Activated naive CD4-positive, alpha-beta T cell treated with anti-CD3 and anti-CD28 coated beads, Interleukin-2, amount 10 ng/mL, durations not matched to agents 7 days and 5 days (primary cell): Measurements from ENCODE around the gene TM7SF3.
A peak's percentile ranks its signal among the peaks of the same experiment; 100 is the strongest.
"Not testable (repeated sequence)": the region's sequence is repeated elsewhere in the genome, so short reads cannot be mapped to it uniquely, and the experiment has no call there.

Experiments used
- CTCF ChIA-PET: fragments of 350-600 bp; sonication (Branson Sonifier 250); formaldehyde crosslinking; loops from one replicate; lab custom pipeline; 2021; ENCODE audit warnings: antibody characterized with exemption; lab: Charles Lee
- DNase-seq: peaks from one replicate; pipeline ENCODE4 v3.0.0-alpha.2; 2020
- H3K27ac Mint-ChIP-seq: one replicate; pipeline ENCODE4 v1.8.0; 2021; ENCODE audit warnings: mild to moderate bottlenecking, moderate library complexity, mixed read lengths
- H3K27me3 Mint-ChIP-seq: one replicate; pipeline ENCODE4 v1.8.0; 2021; ENCODE audit warnings: mild to moderate bottlenecking, mixed read lengths
- H3K36me3 Mint-ChIP-seq: one replicate; pipeline ENCODE4 v1.8.0; 2021; ENCODE audit warnings: mixed read lengths
- H3K4me1 Mint-ChIP-seq: one replicate; pipeline ENCODE4 v1.8.0; 2021; ENCODE audit warnings: mixed read lengths
- H3K4me3 Mint-ChIP-seq: one replicate; pipeline ENCODE4 v1.8.0; 2021; ENCODE audit warnings: mild to moderate bottlenecking, moderate library complexity, mixed read lengths
- H3K9me3 Mint-ChIP-seq: one replicate; pipeline ENCODE4 v1.8.0; 2021; ENCODE audit warnings: mixed read lengths

TM7SF3 gene

DNA sequence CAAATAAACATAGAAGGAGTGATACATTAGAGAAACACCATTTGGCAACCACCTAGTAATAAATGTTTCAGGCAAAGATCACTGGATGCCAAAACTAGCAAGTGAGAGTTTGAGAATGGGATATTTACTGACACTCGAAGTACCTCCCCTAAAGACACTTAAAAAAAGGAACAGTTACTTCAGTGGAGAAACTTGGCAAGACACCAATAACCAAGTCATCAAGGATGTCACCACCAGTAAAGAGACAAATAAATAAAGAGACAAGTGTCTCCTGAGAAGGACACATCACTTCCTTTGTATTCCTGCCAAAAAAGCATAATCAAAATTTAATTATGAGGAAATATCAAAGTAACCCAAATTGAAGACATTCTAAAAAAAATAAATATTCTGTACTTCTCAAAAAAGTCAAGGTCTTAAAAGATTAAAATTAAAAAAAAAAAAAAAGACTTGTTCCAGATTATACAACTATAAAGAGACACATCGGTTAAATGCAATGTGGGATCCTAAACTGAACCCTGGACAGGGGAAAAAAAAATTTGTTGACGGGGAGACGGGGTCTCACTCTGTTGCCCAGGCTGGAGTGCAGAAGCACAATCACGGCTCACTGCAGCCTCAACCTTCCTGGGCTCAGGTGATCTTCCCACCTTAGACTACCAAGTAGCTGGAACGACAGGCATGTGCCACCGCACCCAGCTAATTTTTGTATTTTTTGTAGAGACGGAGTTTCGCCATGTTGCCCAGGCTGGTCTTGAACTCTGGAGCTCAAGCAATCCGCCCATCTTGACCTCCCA is 26.4 kb downstream of the TM7SF3 start:
- no peaks in the 10 kb centered on the region for H3K9me3 Mint-ChIP-seq
- no peaks in the 10 kb centered on the region for H3K4me1 Mint-ChIP-seq
- no peak for DNase-seq
- no peaks in the 10 kb centered on the region for H3K27me3 Mint-ChIP-seq
- peaks cover 43% of the 10 kb centered on the region for H3K36me3 Mint-ChIP-seq
- CTCF ChIA-PET: no interaction called here
- H3K27ac Mint-ChIP-seq: no peak overlapping the region
- no peak overlapping the region for H3K4me3 Mint-ChIP-seq

DNA sequence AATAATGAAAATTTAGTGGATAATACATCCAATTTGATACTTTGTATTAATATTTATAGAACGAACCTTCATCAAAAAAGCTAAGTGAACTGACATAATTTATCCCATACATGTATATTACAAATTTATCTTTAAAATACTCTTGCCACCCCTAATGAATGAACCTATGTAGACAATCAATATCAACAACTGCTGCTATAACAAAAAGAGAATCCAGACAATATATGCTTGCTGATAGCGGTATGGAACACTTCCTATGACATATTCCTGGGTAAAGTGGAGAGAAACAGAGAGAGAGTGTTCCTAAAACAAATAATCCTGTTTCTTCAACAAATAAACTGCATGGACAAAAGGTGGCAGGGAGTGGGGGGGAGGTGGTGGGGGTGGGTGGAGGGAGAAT is 31.3 kb downstream of the TM7SF3 start:
- Mint-ChIP-seq H3K4me1 (no peaks in the 10 kb centered on the region), H3K4me3 (no peak overlapping the region), H3K27me3 (no peaks in the 10 kb centered on the region), H3K27ac (no peak overlapping the region), H3K9me3 (no peaks in the 10 kb centered on the region), H3K36me3 (peaks cover 54% of the 10 kb centered on the region)
- DNase-seq: no peak
- CTCF ChIA-PET: interaction anchor here (1.2 kb wide), 1 partner anchor 19 kb away, joined by 3 read pairs; no protein-coding TSS in a partner anchor

DNA sequence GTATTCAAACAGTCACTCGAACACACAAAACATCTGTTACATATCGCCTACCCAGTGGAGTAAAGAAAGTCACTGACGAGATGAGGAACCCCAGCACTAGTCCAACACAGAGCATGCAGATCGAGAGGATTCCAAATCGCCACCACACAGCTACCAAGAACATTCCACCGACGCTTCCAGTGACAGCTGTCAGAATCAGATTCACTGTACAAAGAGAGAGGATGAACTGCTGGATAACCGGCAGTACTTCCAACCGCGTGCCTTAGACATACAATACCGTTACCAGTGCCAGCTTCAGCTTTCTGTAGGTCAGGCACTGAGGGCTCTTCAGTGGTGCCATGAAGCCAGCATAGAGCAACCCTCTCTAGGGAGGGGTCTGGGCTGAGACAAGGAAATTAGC is 34.5 kb downstream of the TM7SF3 start:
- CTCF ChIA-PET: no interaction called here
- Mint-ChIP-seq H3K27me3 (no peaks in the 10 kb centered on the region), H3K4me1 (peaks cover 12% of the 10 kb centered on the region), H3K36me3 (peaks cover 56% of the 10 kb centered on the region), H3K9me3 (no peaks in the 10 kb centered on the region), H3K4me3 (no peak overlapping the region), H3K27ac (no peak overlapping the region)
- DNase-seq: no peak

DNA sequence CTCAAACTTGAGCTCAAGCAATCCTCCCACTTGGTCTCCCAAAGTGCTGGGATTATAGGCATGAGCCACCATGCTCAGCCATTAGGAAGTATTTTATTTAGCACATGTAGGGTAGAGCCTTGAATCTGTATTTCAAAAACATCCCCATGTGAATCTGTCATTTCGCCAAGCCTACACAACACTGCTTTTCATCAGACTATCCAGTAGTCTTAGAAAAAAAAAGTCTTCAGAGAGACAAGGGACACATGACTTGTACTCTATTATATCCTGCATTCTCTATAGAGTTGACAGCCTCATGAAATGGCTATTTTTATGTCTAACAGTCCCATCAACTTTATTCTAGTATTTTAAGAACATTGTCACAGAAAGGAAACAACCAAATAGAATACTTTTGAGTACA is 35.4 kb downstream of the TM7SF3 start:
- Mint-ChIP-seq H3K9me3 (no peaks in the 10 kb centered on the region), H3K27ac (no peak overlapping the region), H3K27me3 (no peaks in the 10 kb centered on the region), H3K4me3 (no peak overlapping the region), H3K36me3 (peaks cover 56% of the 10 kb centered on the region), H3K4me1 (peaks cover 12% of the 10 kb centered on the region)
- CTCF ChIA-PET: no interaction called here
- no peak for DNase-seq

DNA sequence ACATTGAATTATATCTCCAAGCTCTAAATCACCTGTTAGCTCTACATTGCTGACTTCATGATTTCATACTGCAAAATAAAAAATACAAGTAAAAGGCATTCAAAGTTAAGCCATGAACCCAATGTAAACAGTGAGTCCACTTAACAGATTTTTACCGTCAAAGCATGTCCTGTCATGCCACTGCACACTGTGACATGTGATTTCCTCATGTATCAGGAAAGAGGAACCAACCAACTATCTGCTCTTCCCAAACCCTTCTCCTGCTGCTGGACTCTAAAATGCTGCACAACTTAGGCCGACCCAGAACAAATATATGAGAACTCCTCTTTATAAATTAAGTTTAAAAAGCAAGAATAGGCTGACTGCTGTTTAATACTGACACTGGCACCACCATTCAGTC is 37.5 kb downstream of the TM7SF3 start:
- no peak overlapping the region for H3K4me3 Mint-ChIP-seq
- H3K4me1 Mint-ChIP-seq: peaks cover 17% of the 10 kb centered on the region
- H3K27me3 Mint-ChIP-seq: no peaks in the 10 kb centered on the region
- CTCF ChIA-PET: interaction anchor here (0.7 to 1.4 kb wide), 2 partner anchors 35 to 36 kb away, joined by 3 read pairs; no protein-coding TSS in a partner anchor
- no peak overlapping the region for H3K27ac Mint-ChIP-seq
- DNase-seq: no peak
- no peaks in the 10 kb centered on the region for H3K9me3 Mint-ChIP-seq
- H3K36me3 Mint-ChIP-seq: peaks cover 54% of the 10 kb centered on the region

DNA sequence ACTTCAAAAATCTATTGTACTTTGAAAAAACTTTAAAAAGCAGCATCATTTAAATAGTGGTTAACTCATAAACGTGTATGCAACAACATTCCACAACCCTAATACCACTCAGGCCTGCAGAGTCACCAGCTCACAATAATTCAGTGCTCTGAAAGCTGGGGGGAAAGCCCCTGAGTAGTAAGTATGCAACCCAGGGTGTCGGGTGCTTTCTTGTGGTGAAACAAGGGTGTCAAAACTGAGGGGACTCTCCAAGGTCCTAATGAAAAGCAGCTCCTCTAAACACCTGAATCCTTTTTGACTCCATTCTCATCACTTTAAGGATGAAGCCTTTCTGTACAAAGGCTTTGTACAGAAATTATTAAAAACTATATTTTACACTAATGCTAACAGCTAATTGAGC is 42.2 kb downstream of the TM7SF3 start:
- CTCF ChIA-PET: interaction anchor here (0.9 kb wide), 1 partner anchor 9 kb away, joined by 5 read pairs; no protein-coding TSS in a partner anchor
- H3K4me3 Mint-ChIP-seq: no peak overlapping the region
- H3K27ac Mint-ChIP-seq: peak overlapping the region; percentile 19
- H3K27me3 Mint-ChIP-seq: no peaks in the 10 kb centered on the region
- H3K9me3 Mint-ChIP-seq: no peaks in the 10 kb centered on the region
- peaks cover 20% of the 10 kb centered on the region for H3K4me1 Mint-ChIP-seq
- DNase-seq: peak; percentile 53
- peaks cover 56% of the 10 kb centered on the region for H3K36me3 Mint-ChIP-seq

DNA sequence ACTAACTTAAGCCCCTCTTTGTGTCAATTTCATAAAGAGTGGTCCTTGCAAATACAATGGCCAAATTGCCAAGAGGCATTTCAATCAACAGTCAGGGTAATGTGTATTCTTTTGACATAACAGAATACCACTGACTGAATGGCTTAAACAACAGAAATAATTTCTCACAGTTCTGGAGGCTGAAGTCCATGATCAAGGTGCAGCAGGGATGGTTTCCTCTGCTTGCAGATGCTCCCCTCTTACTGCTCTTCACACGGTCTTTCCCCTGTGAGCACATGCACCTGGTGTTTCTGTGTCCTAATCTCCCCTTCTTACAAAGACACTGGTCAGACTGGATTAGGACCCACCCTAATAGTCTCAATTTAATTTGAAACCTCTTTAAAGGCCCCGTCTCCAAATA is 44.0 kb downstream of the TM7SF3 start:
- no peak overlapping the region for H3K27ac Mint-ChIP-seq
- H3K9me3 Mint-ChIP-seq: no peaks in the 10 kb centered on the region
- no peak overlapping the region for H3K4me3 Mint-ChIP-seq
- no peak for DNase-seq
- H3K4me1 Mint-ChIP-seq: peaks cover 9% of the 10 kb centered on the region
- H3K27me3 Mint-ChIP-seq: no peaks in the 10 kb centered on the region
- CTCF ChIA-PET: no interaction called here
- peaks cover 49% of the 10 kb centered on the region for H3K36me3 Mint-ChIP-seq

DNA sequence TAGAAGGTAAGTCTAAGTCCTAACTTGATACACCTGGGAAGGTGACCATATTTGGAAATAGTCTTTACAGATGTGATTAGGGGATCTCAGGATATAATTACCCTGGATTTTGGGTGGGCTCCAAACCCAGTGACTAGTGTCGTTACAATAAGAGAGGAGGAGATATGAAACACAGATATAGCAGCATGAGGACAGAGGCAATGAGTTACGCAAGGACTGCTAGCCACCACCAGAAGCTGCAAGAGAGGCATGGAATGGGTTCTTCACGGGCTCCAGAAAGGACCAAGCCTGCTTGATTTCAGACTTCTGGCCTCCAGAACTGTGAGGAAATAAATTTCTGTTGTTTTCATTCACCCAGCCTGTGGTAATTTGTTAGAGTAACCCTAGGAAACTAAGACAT is 47.3 kb downstream of the TM7SF3 start:
- no peak for DNase-seq
- Mint-ChIP-seq H3K9me3 (no peaks in the 10 kb centered on the region), H3K36me3 (peaks cover 48% of the 10 kb centered on the region), H3K27me3 (no peaks in the 10 kb centered on the region), H3K4me1 (peaks cover 5% of the 10 kb centered on the region), H3K4me3 (no peak overlapping the region), H3K27ac (no peak overlapping the region)
- CTCF ChIA-PET: interaction anchor here (0.6 kb wide), 1 partner anchor 25 kb away, joined by 3 read pairs; no protein-coding TSS in a partner anchor

DNA sequence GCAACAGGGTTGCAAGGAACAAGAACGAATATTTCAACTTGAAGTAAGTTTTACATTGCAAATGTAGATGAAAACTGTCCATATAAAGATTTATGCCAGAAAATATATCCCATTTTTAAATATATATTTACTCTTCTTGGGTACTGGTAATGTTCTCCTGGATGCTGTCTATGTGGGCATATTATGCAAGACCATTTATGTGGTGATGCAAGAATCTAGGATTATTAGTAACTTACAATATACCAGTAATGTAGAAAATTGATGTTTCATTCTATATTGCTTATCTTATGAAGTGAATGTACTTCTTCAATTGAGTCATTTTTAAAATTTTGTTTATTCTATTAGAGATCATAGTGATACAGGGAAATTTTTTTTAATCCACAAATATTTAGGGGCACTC is 50.8 kb downstream of the TM7SF3 start:
- H3K4me3 Mint-ChIP-seq: no peak overlapping the region
- peaks cover 55% of the 10 kb centered on the region for H3K36me3 Mint-ChIP-seq
- CTCF ChIA-PET: no interaction called here
- no peak overlapping the region for H3K27ac Mint-ChIP-seq
- peaks cover 2% of the 10 kb centered on the region for H3K4me1 Mint-ChIP-seq
- no peaks in the 10 kb centered on the region for H3K9me3 Mint-ChIP-seq
- DNase-seq: no peak
- no peaks in the 10 kb centered on the region for H3K27me3 Mint-ChIP-seq

DNA sequence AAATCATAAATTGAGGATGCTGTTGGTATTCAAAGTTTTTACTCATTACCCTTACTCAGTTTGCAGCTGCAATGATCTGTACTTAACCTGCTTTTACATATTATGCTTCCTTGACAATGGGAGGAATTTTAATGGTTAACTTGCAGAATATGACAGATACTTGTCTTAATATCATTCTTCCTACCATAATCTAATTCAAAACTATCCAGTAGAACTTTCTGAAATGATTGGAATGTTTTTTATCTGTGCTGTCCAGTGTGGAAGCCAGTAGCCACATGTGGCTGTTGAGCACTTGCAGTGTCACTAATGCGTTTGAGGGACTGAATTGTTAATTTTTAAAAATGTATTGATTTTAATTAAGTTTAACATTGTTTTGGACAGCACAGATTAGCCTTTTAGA is 52.4 kb downstream of the TM7SF3 start:
- Mint-ChIP-seq H3K27me3 (no peaks in the 10 kb centered on the region), H3K4me3 (no peak overlapping the region), H3K4me1 (peaks cover 2% of the 10 kb centered on the region), H3K9me3 (no peaks in the 10 kb centered on the region), H3K36me3 (peaks cover 55% of the 10 kb centered on the region), H3K27ac (no peak overlapping the region)
- no peak for DNase-seq
- CTCF ChIA-PET: no interaction called here

DNA sequence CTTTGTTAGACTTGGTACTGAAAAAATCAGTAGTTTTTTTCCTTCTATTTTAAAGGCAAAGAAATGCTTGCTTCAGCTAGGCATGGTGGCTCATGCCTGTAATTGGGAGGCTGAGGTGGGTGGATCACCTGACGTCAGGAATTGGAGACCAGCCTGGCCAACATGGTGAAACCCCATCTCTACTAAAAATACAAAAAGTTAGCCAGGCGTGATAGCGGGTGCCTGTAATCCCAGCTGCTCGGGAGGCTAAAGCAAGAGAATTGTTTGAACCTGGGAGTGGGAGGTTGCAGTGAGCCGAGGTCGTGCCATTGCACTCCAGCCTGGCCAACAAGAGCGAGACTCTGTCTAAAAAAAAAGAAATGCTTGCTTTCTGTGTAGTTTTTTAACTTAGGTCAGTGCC is 52.8 kb downstream of the TM7SF3 start:
- H3K36me3 Mint-ChIP-seq: peaks cover 57% of the 10 kb centered on the region
- H3K27ac Mint-ChIP-seq, H3K9me3 Mint-ChIP-seq, H3K4me3 Mint-ChIP-seq, H3K27me3 Mint-ChIP-seq, H3K4me1 Mint-ChIP-seq, DNase-seq: not testable (repeated sequence)
- CTCF ChIA-PET: interaction anchor here (0.6 kb wide), 1 partner anchor 107 kb away, joined by 3 read pairs; no protein-coding TSS in a partner anchor

DNA sequence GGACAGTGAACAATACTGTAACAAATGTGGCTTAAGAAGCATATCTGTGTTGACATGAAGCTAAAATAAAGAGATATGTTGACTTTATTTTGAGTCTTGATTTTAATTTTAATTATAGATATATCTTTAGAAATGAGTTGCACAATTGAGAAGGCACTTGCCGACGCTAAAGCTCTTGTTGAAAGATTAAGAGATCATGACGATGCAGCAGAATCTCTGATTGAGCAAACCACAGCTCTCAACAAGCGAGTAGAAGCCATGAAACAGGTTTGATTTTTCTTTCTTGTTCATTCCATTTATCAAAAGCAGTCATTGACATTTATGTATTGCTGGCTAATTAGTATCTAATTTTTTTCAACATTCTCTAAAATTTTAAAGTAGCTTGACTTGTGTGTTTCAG is 60.2 kb downstream of the TM7SF3 start:
- no peaks in the 10 kb centered on the region for H3K9me3 Mint-ChIP-seq
- no peak overlapping the region for H3K4me3 Mint-ChIP-seq
- H3K36me3 Mint-ChIP-seq: peaks cover 44% of the 10 kb centered on the region
- H3K4me1 Mint-ChIP-seq: peaks cover 33% of the 10 kb centered on the region
- no peak for DNase-seq
- CTCF ChIA-PET: no interaction called here
- no peak overlapping the region for H3K27ac Mint-ChIP-seq
- H3K27me3 Mint-ChIP-seq: no peaks in the 10 kb centered on the region

DNA sequence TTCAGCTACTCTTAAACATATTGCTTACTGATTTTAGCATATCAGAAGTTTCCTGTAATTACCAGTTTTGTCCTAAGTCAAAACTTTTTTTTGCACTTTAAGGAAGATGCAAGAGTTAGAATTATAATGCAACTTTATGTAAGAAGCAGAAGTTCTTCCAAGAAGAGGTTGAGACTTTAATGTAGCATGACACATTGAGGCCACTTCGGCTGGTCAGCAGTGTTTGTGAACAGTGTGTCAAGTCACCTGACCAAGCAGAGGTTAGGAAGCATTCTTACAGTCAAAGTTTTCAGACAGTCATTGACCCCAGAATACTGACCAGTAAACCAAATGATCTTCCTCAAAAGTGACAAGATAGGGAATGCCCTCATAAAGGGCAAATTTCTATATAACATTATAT is 60.7 kb downstream of the TM7SF3 start:
- no peak overlapping the region for H3K4me3 Mint-ChIP-seq
- CTCF ChIA-PET: no interaction called here
- DNase-seq: no peak
- H3K9me3 Mint-ChIP-seq: peaks cover 2% of the 10 kb centered on the region
- peaks cover 33% of the 10 kb centered on the region for H3K4me1 Mint-ChIP-seq
- H3K27ac Mint-ChIP-seq: no peak overlapping the region
- H3K27me3 Mint-ChIP-seq: no peaks in the 10 kb centered on the region
- peaks cover 48% of the 10 kb centered on the region for H3K36me3 Mint-ChIP-seq

DNA sequence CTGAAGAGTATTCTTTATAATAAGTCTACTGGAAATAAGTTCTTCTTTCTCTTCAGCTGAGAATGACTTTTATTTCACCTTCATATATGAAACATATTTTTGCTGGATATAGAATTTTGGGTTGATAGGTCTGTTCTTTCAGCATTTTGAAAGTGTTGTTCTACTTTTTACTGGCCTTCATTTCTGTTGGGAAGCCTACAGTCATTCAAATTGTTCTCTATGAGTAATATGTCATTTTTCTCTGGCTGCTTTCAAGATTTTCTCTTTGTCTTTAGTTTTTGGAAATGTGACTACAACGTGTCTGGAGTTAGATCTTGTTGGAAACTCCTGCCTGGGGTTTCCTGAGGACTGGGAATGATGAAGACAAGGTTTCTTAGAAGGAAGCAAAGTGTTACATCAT is 65.9 kb downstream of the TM7SF3 start:
- Mint-ChIP-seq H3K27ac (no peak overlapping the region), H3K36me3 (peaks cover 64% of the 10 kb centered on the region), H3K4me1 (peaks cover 50% of the 10 kb centered on the region), H3K27me3 (no peaks in the 10 kb centered on the region), H3K4me3 (no peak overlapping the region), H3K9me3 (peaks cover 14% of the 10 kb centered on the region)
- no peak for DNase-seq
- CTCF ChIA-PET: no interaction called here

DNA sequence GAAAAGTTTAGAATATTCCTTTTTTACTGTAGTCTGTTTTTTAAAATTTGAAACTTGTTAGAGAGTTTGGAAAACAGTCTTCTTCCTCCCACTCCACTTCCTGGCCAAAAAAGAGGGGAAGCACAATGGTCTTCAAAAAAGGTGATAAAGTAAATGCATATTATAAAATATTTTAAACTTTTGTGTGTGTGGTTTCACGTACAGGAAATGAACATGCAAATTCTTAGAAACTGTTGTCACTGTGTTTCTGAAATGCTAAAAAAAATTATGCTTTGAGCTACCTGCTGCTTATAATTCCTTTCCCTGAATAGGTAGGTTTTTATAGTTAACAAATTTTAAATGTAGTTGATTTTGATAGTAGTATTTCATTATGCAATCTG is 73.0 kb downstream of the TM7SF3 start:
- Mint-ChIP-seq H3K9me3 (peaks cover 4% of the 10 kb centered on the region), H3K36me3 (peaks cover 38% of the 10 kb centered on the region), H3K27me3 (no peaks in the 10 kb centered on the region), H3K4me3 (peak overlapping the region; percentile 89), H3K27ac (peak overlapping the region; percentile 99), H3K4me1 (peaks cover 47% of the 10 kb centered on the region)
- CTCF ChIA-PET: interaction anchor here (1.3 kb wide), 2 partner anchors 11 to 35 kb away, joined by 3 to 5 read pairs; no protein-coding TSS in a partner anchor
- DNase-seq: no peak
